Measurements from ENCODE around the gene SLC29A1. TPM values are rescaled to one million over a fixed set of nuclear protein-coding genes. Genes with fewer than 3 reads are reported as not detected.

SLC29A1 gene
- polyA plus RNA-seq, 10 donors: 54.7 to 89.9 (median 71.6) TPM

DNA sequence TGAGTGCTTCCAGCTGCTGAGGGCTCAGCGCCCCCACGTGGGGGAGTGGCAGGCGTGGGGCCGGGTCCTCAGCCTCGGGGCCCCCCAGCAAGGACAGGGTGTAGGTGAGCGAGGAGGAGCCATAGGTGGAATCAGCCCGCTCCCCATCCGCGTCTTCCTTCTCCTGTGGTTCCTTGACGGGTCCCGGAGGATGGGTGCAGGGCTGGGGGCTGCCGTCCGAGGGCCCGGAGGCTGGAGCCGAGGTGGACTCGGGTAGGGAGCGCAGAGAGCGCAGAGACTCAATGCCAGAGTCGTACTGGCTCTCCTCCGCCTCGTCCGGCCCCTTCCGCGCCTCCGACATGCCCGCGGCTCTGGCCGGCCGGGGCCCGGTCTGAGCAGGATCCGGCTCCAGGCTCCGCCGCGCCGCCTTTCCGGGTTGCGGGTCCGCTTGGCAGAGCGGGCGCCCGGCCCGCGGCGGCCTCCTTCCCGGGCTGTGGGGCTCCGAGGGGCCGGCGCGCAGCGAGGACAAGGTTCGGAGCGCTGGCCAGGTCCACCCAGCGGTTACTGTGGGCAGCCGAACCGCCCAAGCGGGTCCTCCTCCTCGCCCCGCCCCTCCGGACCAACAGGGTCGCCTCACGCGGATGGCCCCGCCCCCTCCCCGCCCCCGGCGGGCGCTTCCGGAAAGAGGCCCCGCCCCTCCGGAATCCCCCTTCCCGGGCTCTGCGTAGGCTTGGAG, 41.8 kb downstream of the SLC29A1 start, which contains the start of gene NFKBIE:
Gene NFKBIE, minus strand, starts transcription at position 545 of the 715 bp plus-strand sequence. Its CDS starts 205 bp downstream, at position 340.
- DNase-seq: peak; percentile 89 to 96 (median 94)

DNA sequence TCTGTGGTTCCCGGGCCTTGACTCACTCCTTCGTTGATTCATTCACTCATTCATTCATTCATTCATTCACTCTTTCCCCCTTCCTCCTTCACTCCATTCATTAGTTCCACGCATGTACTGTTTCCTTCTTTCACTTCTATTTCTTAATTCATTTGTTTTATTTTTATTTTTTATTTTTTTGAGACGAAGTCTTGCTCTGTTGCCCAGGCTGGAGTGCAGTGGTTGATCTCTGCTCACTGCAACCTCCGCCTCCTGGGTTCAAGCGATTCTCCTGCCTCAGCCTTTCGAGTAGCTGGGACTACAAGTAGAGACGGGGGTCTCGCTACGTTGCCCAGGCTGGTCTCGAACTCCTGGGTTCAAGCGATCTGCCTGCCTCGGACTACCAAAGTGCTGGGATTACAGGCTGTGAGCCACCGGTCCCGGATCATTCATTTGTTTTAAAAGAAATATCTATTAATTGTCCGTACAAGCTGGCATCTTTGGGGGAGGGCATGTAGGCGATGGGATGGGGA, 42.4 kb downstream of the SLC29A1 start:
- no peak for DNase-seq

- no peak for DNase-seq
These were observed 43.0 kb downstream of the SLC29A1 start for GRCh38 chr6:44266347-44266746.

GRCh38 chr6:44267252-44267651, 43.9 kb downstream of the SLC29A1 start:
- DNase-seq: no peak

- peak in 2 of 3 donors; percentile 63 to 71 for DNase-seq
These were observed 44.8 kb downstream of the SLC29A1 start for GRCh38 chr6:44268095-44268628.

DNA sequence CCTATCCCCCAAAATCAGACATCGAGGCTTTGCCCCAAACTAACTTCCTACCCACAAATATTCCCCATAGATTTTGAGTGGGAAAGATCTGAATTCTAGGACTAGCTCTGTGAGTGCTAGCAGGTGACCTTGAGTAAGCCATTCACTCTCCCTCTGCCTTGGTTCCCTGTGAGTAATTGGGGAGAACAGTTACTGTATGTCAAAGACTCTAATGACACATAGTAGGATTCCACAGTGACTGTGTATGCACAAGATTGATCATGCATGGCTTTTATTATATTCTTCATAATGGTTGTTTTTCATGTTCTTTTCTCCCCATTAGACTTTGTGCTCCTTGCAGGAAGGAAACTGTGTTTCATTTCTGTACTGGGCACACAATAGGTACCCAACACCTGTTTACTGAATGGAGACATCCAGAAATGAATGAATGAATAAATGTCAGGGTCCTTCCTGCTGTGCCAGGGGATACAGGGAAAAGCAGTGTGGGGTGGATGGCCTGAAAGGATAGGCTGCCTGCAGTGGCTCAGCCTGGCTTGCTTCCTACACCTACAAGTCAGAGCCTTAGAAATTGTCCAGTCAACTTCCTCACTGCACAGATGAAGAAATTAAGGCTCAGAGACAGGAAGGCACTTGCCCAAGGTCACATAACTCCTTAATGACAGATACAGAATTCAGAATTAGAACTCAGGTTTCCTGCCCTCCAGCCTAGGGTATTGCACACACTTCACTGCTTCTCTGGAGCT, 46.0 kb downstream of the SLC29A1 start:
- no peak for DNase-seq

- no peak for DNase-seq
These were observed 46.6 kb downstream of the SLC29A1 start, which contains the start of gene TMEM151B for GRCh38 chr6:44269921-44270525. TSS of gene TMEM151B (plus strand) at chr6:44270450. CDS start at chr6:44270743, 293 bp downstream.

GRCh38 chr6:44270526-44271405, 47.4 kb downstream of the SLC29A1 start:
- DNase-seq: no peak

GRCh38 chr6:44271406-44271723, 48.0 kb downstream of the SLC29A1 start:
- DNase-seq: no peak

- DNase-seq: no peak
These were observed 48.5 kb downstream of the SLC29A1 start for GRCh38 chr6:44271914-44272313.

GRCh38 chr6:44272529-44272928, 49.1 kb downstream of the SLC29A1 start:
- no peak for DNase-seq

DNA sequence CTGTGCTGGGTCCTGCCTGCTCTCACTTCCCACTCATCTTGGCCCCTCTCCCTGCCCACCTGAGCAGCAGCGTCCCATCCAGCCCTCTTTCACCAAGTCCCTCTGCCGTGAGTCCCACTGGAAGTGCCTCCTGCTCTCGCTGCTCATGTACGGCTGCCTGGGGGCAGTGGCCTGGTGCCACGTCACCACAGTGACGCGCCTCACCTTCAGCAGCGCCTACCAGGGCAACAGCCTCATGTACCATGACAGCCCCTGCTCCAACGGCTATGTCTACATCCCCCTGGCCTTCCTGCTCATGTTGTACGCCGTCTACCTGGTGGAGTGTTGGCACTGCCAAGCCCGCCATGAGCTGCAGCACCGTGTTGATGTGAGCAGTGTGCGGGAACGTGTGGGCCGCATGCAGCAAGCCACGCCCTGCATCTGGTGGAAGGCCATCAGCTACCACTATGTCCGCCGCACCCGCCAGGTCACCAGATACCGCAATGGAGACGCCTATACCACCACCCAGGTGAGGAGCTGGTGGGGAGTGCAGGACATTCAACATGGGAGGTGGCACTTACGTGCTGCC, 49.7 kb downstream of the SLC29A1 start:
- no peak for DNase-seq

- no peak for DNase-seq
These were observed 50.2 kb downstream of the SLC29A1 start for GRCh38 chr6:44273617-44274016.

DNA sequence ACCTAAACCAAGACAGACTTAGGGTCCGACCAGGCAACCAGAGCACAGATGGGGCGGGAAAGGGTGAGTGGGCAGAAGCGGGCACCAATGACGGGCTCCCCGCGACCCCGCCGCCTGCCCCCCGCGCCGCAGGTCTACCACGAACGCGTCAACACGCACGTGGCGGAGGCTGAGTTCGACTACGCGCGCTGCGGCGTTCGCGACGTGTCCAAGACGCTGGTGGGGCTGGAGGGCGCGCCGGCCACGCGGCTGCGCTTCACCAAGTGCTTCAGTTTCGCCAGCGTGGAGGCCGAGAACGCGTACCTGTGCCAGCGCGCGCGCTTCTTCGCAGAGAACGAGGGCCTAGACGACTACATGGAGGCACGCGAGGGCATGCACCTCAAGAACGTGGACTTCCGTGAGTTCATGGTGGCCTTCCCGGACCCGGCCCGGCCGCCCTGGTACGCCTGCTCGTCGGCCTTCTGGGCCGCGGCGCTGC, 51.9 kb downstream of the SLC29A1 start:
- DNase-seq: no peak

GRCh38 chr6:44275749-44276648, 52.6 kb downstream of the SLC29A1 start:
- peak in 1 of 3 donors; percentile 74 for DNase-seq

DNA sequence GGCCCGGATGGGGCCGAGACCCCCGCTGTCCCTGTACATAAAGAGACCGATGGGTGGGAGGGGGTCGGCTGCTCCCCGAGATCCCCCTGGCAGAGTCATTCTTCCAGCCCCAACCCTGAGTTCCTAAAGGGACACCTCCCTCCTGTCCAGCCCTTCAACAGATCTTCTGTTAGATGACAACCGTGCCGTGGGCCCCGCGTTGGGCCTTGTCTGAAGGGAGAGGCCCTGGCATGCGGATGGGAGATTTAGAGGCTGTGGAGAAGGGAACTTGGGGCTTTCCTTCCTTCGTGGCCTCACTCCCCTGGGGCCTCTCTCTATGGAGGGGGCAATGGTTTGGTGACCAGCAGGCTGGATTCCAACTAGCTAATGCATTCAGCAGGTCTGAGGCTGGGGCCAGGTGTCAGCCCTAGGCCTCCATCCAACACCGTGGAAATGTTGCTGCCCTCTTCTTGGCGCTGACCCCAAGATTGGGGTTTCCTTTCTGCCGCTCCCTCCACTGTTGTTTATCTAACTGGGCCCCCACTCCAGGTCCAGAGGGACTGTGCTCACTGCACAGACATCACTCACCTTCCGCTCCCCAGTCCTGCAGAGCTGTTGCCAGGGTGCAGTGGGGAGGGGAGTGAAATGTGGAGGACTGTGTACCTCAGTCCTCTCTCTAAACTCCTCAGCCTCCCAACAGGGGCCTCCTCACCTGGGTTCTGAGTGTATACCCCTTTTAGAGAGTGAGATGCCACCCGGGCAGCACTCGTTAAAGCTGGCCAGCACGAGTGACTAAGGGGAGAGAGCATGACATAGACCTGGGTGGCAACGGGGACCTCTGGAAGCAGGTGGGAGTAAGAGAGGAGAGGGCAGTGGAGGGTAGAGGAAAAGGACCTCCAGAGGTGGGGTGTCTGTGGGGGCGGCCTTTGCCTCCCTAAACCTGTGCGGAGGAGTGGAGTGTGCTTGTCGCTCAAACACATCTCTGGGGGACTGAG, 53.6 kb downstream of the SLC29A1 start:
- DNase-seq: no peak

GRCh38 chr6:44277763-44278162, 54.4 kb downstream of the SLC29A1 start:
- no peak for DNase-seq

GRCh38 chr6:44278315-44278714, 54.9 kb downstream of the SLC29A1 start:
- no peak for DNase-seq
